Measurements from ENCODE around the gene FEM1C.
A peak's percentile ranks its signal among the peaks of the same experiment; 100 is the strongest.

FEM1C gene

GRCh38 chr5:115544436-115545350, at the start of gene FEM1C:
Gene FEM1C (minus strand): TSS chr5:115544775. CDS start chr5:115543493, 1,282 bp downstream.
- DNase-seq (ENCODE audit: low read depth), result peak; percentile 99
- no peak for TF ChIP-seq CTCF (conservative IDR thresholded peaks at IDR 0.05; ENCODE audit: low read depth, low read length)
- H3K4me3 ChIP-seq (ENCODE audit: low read depth, low read length), result peak within 1 kb of the TSS; percentile 85

GRCh38 chr5:115589043-115589442, 44.5 kb upstream of the FEM1C start:
- H3K4me3 ChIP-seq (ENCODE audit: low read depth, low read length), result no peak overlapping the region
- no peak for DNase-seq (ENCODE audit: low read depth)
- TF ChIP-seq CTCF (conservative IDR thresholded peaks at IDR 0.05; ENCODE audit: low read depth, low read length), result no peak

GRCh38 chr5:115588640-115589039, 44.1 kb upstream of the FEM1C start:
- DNase-seq (ENCODE audit: low read depth), result no peak
- no peak overlapping the region for H3K4me3 ChIP-seq (ENCODE audit: low read depth, low read length)
- TF ChIP-seq CTCF (conservative IDR thresholded peaks at IDR 0.05; ENCODE audit: low read depth, low read length), result no peak

GRCh38 chr5:115586525-115587146, 42.1 kb upstream of the FEM1C start:
- no peak overlapping the region for H3K4me3 ChIP-seq (ENCODE audit: low read depth, low read length)
- DNase-seq (ENCODE audit: low read depth), result peak; percentile 66

GRCh38 chr5:115585265-115585664, 40.7 kb upstream of the FEM1C start:
- H3K4me3 ChIP-seq (ENCODE audit: low read depth, low read length), result no peak overlapping the region
- TF ChIP-seq CTCF (conservative IDR thresholded peaks at IDR 0.05; ENCODE audit: low read depth, low read length), result no peak

More at GRCh38 chr5:115586525-115587146, 42.1 kb upstream of the FEM1C start:
- TF ChIP-seq CTCF (conservative IDR thresholded peaks at IDR 0.05; ENCODE audit: low read depth, low read length), result peak; percentile 47

GRCh38 chr5:115584501-115584900, 39.9 kb upstream of the FEM1C start:
- H3K4me3 ChIP-seq (ENCODE audit: low read depth, low read length), result no peak overlapping the region
- DNase-seq (ENCODE audit: low read depth), result no peak
- no peak for TF ChIP-seq CTCF (conservative IDR thresholded peaks at IDR 0.05; ENCODE audit: low read depth, low read length)

More at GRCh38 chr5:115585265-115585664, 40.7 kb upstream of the FEM1C start:
- DNase-seq (ENCODE audit: low read depth), result peak; percentile 22
